Natural killer cell (primary cell): ENCODE measurements around the gene MARK2. TPM values are rescaled to one million over a fixed set of nuclear protein-coding genes. Genes with fewer than 3 reads are reported as not detected.
"Not testable (repeated sequence)": the region's sequence is repeated elsewhere in the genome, so short reads cannot be mapped to it uniquely, and the experiment has no call there.

Experiments
- ATAC-seq, 3 donors: fragments of 150-1000 bp in 2 of 3; fragments of 200-7000 bp in 1 of 3; cut with Tn5 transposase; 1 replicate in 1 of 3; 2 replicates in 2 of 3; pipeline ENCODE4 v1.10.0; 2021; ENCODE audit warnings: mild to moderate bottlenecking in 2 of 3, moderate library complexity in 2 of 3
- DNase-seq, 2 donors: peaks; one replicate each; pipeline versions ENCODE4 v3.0.0 to v3.0.0-alpha.2; 2013 to 2021; ENCODE audit warnings: mixed read lengths in 1 of 2
- H3K27ac ChIP-seq: one replicate; pipeline ENCODE4 v1.5.1; 2013; ENCODE audit warnings: mild to moderate bottlenecking, low read length
- H3K27me3 ChIP-seq: one replicate; pipeline ENCODE4 v1.6.1; 2013; ENCODE audit warnings: low read length; ENCODE audit not compliant: control insufficient read depth, insufficient read depth
- H3K36me3 ChIP-seq: one replicate; pipeline ENCODE4 v1.6.1; 2013; ENCODE audit warnings: low read length; ENCODE audit not compliant: control insufficient read depth, insufficient read depth
- H3K4me1 ChIP-seq: one replicate; pipeline ENCODE4 v1.6.1; 2013; ENCODE audit warnings: low read length; ENCODE audit not compliant: control insufficient read depth, insufficient read depth
- H3K4me3 ChIP-seq: one replicate; pipeline ENCODE4 v1.5.1; 2013; ENCODE audit warnings: low read length
- H3K9me3 ChIP-seq: one replicate; pipeline ENCODE4 v1.6.1; 2013; ENCODE audit warnings: low read length; ENCODE audit not compliant: control insufficient read depth, insufficient read depth
- H3K27ac Mint-ChIP-seq, 2 donors: one replicate each; pipeline ENCODE4 v1.8.0; 2022; ENCODE audit warnings: mild to moderate bottlenecking in 2 of 2, mixed read lengths in 2 of 2, moderate library complexity in 1 of 2
- H3K27me3 Mint-ChIP-seq, 2 donors: one replicate each; pipeline ENCODE4 v1.8.0; 2022; ENCODE audit warnings: low read depth in 2 of 2, mixed read lengths in 2 of 2
- H3K36me3 Mint-ChIP-seq: one replicate; pipeline ENCODE4 v1.8.0; 2022; ENCODE audit warnings: mixed read lengths
- H3K4me1 Mint-ChIP-seq, 2 donors: one replicate each; pipeline ENCODE4 v1.8.0; 2022; ENCODE audit warnings: mixed read lengths in 2 of 2
- H3K4me3 Mint-ChIP-seq: one replicate; pipeline ENCODE4 v1.8.0; 2022; ENCODE audit warnings: mild to moderate bottlenecking, moderate library complexity, mixed read lengths
- H3K9me3 Mint-ChIP-seq, 2 donors: one replicate each; pipeline ENCODE4 v1.8.0; 2022; ENCODE audit warnings: mixed read lengths in 2 of 2
- WGBS: methylation state at CpG from one replicate; pipeline ENCODE4 v1.1.7; 2013; ENCODE audit warnings: missing lambda C conversion rate; ENCODE audit not compliant: insufficient coverage; 5-methylcytosine and 5-hydroxymethylcytosine counted together
- intact Hi-C: fragments of 100-400 bp; cut with micrococcal nuclease; formaldehyde crosslinking; loops from one replicate; pipeline ENCODE4 v1.14.2; 2022
- total RNA-seq, 4 donors: library from RNA; stranded (reverse); fragments of 120-200 nt in 1 of 4; gene quantifications; one replicate each; pipeline versions ENCODE4 v1.2.3 to v1.2.4, GENCODE V29; 2013 to 2022
- TF ChIP-seq, protein P1 (sequence below): fragments of 200-600 bp; IDR thresholded peaks from one replicate; pipeline ENCODE4 v1.8.0; 2022; ENCODE audit warnings: antibody characterized with exemption

MARK2 gene
- total RNA-seq, 3 donors from 2014 or later (not counting 1 experiment from before 2014, with no cell fraction given): 63.8 to 88.4 (median 80.2) TPM

GRCh38 chr11:63858628-63859550, 20.0 kb downstream of the MARK2 start:
- intact Hi-C loops: no loop called here
- TF ChIP-seq, protein P1, sequence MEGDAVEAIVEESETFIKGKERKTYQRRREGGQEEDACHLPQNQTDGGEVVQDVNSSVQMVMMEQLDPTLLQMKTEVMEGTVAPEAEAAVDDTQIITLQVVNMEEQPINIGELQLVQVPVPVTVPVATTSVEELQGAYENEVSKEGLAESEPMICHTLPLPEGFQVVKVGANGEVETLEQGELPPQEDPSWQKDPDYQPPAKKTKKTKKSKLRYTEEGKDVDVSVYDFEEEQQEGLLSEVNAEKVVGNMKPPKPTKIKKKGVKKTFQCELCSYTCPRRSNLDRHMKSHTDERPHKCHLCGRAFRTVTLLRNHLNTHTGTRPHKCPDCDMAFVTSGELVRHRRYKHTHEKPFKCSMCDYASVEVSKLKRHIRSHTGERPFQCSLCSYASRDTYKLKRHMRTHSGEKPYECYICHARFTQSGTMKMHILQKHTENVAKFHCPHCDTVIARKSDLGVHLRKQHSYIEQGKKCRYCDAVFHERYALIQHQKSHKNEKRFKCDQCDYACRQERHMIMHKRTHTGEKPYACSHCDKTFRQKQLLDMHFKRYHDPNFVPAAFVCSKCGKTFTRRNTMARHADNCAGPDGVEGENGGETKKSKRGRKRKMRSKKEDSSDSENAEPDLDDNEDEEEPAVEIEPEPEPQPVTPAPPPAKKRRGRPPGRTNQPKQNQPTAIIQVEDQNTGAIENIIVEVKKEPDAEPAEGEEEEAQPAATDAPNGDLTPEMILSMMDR: no peak
- Mint-ChIP-seq H3K4me1 (peaks cover 47 to 48% of the 10 kb centered on the region in 2 donors), H3K4me3 (no peak overlapping the region), H3K36me3 (no peaks in the 10 kb centered on the region), H3K27ac (peak overlapping the region; percentile 72 to 76), H3K9me3 (no peaks in the 10 kb centered on the region), H3K27me3 (no peaks in the 10 kb centered on the region)
- 86% methylated on average over 11 of the region's 11 CpGs for WGBS
- Histone ChIP-seq H3K27me3 (no peaks in the 10 kb centered on the region), H3K9me3 (no peaks in the 10 kb centered on the region), H3K36me3 (peaks cover 18% of the 10 kb centered on the region), H3K4me1 (peaks cover 45% of the 10 kb centered on the region), H3K4me3 (no peak overlapping the region), H3K27ac (no peak overlapping the region)
- DNase-seq: no peak
- ATAC-seq: peak in 1 of 3 donors; percentile 71

DNA sequence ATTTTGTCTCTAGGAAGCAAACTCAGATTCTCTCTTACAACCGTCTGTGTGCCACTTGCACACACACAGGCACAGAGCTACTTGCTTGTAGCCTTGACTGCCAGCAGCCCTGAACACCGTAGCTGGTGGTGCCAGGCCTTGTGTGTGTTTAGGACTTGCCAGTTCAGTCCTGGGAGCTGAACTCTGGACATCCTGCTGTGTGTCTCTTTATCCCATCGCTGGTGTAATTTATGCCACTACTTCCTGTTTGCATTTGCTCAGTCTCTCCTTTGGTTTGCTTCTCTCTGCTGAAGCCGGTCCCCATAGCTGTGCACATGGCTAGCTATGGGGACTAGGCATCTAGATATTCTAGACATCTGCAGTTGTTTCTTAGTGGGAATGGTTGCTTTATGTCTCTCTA, 24.0 kb downstream of the MARK2 start:
- no peak overlapping the region for H3K4me3 Mint-ChIP-seq
- peaks cover 50% of the 10 kb centered on the region for H3K4me1 ChIP-seq
- TF ChIP-seq, protein P1: no peak
- no peaks in the 10 kb centered on the region for H3K27me3 ChIP-seq
- H3K27ac ChIP-seq: peak overlapping the region; percentile 44
- peaks cover 50 to 52% of the 10 kb centered on the region in 2 donors for H3K4me1 Mint-ChIP-seq
- intact Hi-C loops: no loop called here
- 28% methylated on average over 4 of the region's 4 CpGs for WGBS
- H3K9me3 ChIP-seq: no peaks in the 10 kb centered on the region
- DNase-seq: peak in 1 of 2 donors; percentile 49
- H3K27ac Mint-ChIP-seq: peak overlapping the region; percentile 75 to 91
- H3K27me3 Mint-ChIP-seq: no peaks in the 10 kb centered on the region
- no peak for ATAC-seq
- H3K36me3 ChIP-seq: peaks cover 18% of the 10 kb centered on the region
- no peak overlapping the region for H3K4me3 ChIP-seq
- H3K36me3 Mint-ChIP-seq: no peaks in the 10 kb centered on the region
- H3K9me3 Mint-ChIP-seq: no peaks in the 10 kb centered on the region

DNA sequence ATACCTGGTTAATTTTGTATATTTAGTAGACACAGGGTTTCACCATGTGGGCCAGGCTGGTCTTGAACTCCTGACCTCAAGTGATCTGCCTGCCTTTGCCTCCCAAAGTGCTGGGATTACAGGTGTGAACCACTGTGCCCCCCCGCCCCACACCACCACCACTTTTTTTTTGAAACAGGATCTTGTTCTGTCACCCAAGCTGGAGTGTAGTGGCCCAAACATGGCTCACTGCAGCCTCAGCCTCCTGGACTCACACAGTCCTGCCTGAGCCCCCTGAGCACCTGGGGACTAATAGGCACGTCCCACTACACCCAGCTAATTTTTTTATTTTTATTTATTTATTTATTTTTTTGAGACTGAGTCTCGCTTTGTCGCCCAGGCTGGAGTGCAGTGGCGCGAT, 24.7 kb downstream of the MARK2 start:
- H3K9me3 ChIP-seq, H3K27me3 Mint-ChIP-seq, H3K9me3 Mint-ChIP-seq, H3K4me3 ChIP-seq, intact Hi-C loops, DNase-seq, H3K27me3 ChIP-seq, H3K36me3 Mint-ChIP-seq, H3K27ac ChIP-seq, H3K4me3 Mint-ChIP-seq, ATAC-seq: not testable (repeated sequence)
- peaks cover 56% of the 10 kb centered on the region in 2 donors for H3K4me1 Mint-ChIP-seq
- 86% methylated on average over 5 of the region's 6 CpGs for WGBS
- H3K27ac Mint-ChIP-seq: peak overlapping the region in 1 of 2 donors; percentile 91
- Histone ChIP-seq H3K4me1 (peaks cover 53% of the 10 kb centered on the region), H3K36me3 (peaks cover 20% of the 10 kb centered on the region)

- H3K27ac Mint-ChIP-seq: peak overlapping the region; percentile 81 to 87
- Histone ChIP-seq H3K27ac (peak overlapping the region; percentile 79), H3K4me3 (no peak overlapping the region), H3K9me3 (no peaks in the 10 kb centered on the region), H3K27me3 (no peaks in the 10 kb centered on the region), H3K36me3 (peaks cover 17% of the 10 kb centered on the region), H3K4me1 (peaks cover 79% of the 10 kb centered on the region)
- H3K4me1 Mint-ChIP-seq: peaks cover 75 to 78% of the 10 kb centered on the region in 2 donors
- H3K9me3 Mint-ChIP-seq: no peaks in the 10 kb centered on the region
- peak overlapping the region; percentile 81 for H3K4me3 Mint-ChIP-seq
- DNase-seq (peak; percentile 60 to 90), ATAC-seq (peak; percentile 86 to 93 (median 90))
- intact Hi-C loops: loop anchor here (1.0 to 5.0 kb wide), 3 partner anchors 13 to 71 kb away; partner anchors contain the start of gene NAA40
- no peaks in the 10 kb centered on the region for H3K27me3 Mint-ChIP-seq
- no peaks in the 10 kb centered on the region for H3K36me3 Mint-ChIP-seq
- 13% methylated on average over 4 of the region's 4 CpGs for WGBS
- TF ChIP-seq, protein P1: no peak
Measured at GRCh38 chr11:63866211-63866610, 27.3 kb downstream of the MARK2 start.
